Left ventricle myocardium inferior (tissue), 1 donor: ENCODE data around the gene FNDC3B. TPM values are rescaled to one million over a fixed set of nuclear protein-coding genes. Genes with fewer than 3 reads are reported as not detected.

ENCODE experiments used
- DNase-seq: peaks from one replicate; pipeline ENCODE4 v3.0.0-alpha.2; 2020
- H3K27ac ChIP-seq: fragments of 200-600 bp; replicated peaks from 2 replicates; pipeline ENCODE4 v1.8.0; 2021
- H3K27me3 ChIP-seq: fragments of 200-600 bp; 2 replicates; pipeline ENCODE4 v1.8.0; 2021; ENCODE audit warnings: low read depth
- H3K36me3 ChIP-seq: fragments of 200-600 bp; 2 replicates; pipeline ENCODE4 v1.8.0; 2021
- H3K4me1 ChIP-seq: fragments of 200-600 bp; 2 replicates; pipeline ENCODE4 v1.8.0; 2021
- H3K4me3 ChIP-seq: fragments of 200-600 bp; 2 replicates; pipeline ENCODE4 v1.8.0; 2021; ENCODE audit warnings: mild to moderate bottlenecking, moderate library complexity
- H3K9me3 ChIP-seq: fragments of 200-600 bp; replicated peaks from 2 replicates; pipeline ENCODE4 v1.8.0; 2021
- intact Hi-C: fragments of 100-400 bp; cut with micrococcal nuclease; formaldehyde crosslinking; loops from one replicate; pipeline ENCODE4 v1.11.0; 2022
- total RNA-seq: library from RNA; stranded (reverse); fragmentation: NEBNext Ultra II Directional; extraction: Animal tissue kit (Norgen Biotek cat#: 25700); gene quantifications from one replicate; pipeline ENCODE4 v1.2.1, GENCODE V29; 2021
- TF ChIP-seq, protein P1 (sequence below): fragments of 200-600 bp; IDR thresholded peaks from 2 replicates; pipeline ENCODE4 v1.8.0; 2021; ENCODE audit warnings: antibody characterized with exemption, mild to moderate bottlenecking, borderline replicate concordance
- donor health status: DM: no; HTN: yes; CAD: no; lungs with severe emphysema.

The FNDC3B gene
- total RNA-seq, 1 donor from 2014 or later: 75.7 TPM

DNA sequence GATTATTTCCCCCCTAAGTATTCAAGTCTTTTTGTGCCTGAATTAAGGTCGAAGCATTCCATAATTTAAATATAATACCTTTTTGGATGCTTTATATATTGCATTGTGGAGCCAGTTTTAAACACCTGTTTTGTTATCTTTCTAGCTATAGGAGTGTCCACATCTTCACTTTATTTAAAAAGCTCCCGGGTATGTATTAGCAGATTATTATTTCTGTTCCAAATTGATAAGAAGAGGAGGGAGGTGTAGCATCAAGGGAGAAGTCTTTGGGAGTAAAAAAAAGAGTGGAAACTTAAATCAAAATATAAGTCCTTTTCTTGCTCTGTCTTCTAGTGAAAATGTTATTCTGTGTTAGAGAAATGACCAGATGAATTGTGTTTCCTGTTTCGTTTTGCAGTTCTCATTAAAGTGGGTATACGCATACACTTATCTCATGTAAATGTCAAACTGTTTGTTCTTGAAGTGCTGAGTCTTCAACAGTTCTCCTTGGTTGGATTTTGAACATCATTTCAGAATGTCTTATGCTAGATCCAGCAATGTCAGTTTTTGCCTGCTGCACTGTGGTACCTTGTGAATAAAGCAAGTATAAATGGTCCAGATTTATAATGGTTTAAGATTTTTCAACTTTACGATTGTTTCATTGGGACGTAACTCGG is 105.8 kb downstream of the FNDC3B start:
- Histone ChIP-seq H3K4me1 (peaks cover 71% of the 10 kb centered on the region), H3K9me3 (no peaks in the 10 kb centered on the region), H3K27ac (no peak overlapping the region), H3K27me3 (no peaks in the 10 kb centered on the region), H3K4me3 (no peak overlapping the region), H3K36me3 (no peaks in the 10 kb centered on the region)
- TF ChIP-seq, protein P1, sequence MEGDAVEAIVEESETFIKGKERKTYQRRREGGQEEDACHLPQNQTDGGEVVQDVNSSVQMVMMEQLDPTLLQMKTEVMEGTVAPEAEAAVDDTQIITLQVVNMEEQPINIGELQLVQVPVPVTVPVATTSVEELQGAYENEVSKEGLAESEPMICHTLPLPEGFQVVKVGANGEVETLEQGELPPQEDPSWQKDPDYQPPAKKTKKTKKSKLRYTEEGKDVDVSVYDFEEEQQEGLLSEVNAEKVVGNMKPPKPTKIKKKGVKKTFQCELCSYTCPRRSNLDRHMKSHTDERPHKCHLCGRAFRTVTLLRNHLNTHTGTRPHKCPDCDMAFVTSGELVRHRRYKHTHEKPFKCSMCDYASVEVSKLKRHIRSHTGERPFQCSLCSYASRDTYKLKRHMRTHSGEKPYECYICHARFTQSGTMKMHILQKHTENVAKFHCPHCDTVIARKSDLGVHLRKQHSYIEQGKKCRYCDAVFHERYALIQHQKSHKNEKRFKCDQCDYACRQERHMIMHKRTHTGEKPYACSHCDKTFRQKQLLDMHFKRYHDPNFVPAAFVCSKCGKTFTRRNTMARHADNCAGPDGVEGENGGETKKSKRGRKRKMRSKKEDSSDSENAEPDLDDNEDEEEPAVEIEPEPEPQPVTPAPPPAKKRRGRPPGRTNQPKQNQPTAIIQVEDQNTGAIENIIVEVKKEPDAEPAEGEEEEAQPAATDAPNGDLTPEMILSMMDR: no peak
- intact Hi-C loops: no loop called here
- no peak for DNase-seq

DNA sequence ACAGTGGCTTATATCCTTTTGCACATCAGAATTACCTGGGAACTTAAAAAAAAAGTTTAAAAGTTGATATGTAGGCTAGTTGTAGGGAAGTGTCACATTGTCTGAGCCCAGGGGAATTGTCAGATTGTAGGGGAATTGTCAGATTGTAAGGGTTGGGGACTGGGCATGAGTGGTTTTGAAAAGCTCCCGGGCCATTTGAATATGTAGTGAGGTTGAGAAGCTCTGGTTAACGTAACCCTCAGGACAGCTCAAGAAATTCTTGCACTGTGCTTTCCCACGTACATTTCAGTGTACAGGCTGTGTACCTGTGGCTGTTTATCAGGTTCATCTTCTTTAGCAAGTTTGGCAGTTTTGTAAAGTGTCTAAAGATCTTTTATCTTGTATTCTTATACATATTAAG is 107.0 kb downstream of the FNDC3B start:
- DNase-seq: no peak
- intact Hi-C loops: no loop called here
- H3K4me3 ChIP-seq: no peak overlapping the region
- H3K36me3 ChIP-seq: no peaks in the 10 kb centered on the region
- H3K27ac ChIP-seq: no peak overlapping the region
- no peaks in the 10 kb centered on the region for H3K27me3 ChIP-seq
- peaks cover 64% of the 10 kb centered on the region for H3K4me1 ChIP-seq
- no peaks in the 10 kb centered on the region for H3K9me3 ChIP-seq
- TF ChIP-seq, protein P1: no peak

DNA sequence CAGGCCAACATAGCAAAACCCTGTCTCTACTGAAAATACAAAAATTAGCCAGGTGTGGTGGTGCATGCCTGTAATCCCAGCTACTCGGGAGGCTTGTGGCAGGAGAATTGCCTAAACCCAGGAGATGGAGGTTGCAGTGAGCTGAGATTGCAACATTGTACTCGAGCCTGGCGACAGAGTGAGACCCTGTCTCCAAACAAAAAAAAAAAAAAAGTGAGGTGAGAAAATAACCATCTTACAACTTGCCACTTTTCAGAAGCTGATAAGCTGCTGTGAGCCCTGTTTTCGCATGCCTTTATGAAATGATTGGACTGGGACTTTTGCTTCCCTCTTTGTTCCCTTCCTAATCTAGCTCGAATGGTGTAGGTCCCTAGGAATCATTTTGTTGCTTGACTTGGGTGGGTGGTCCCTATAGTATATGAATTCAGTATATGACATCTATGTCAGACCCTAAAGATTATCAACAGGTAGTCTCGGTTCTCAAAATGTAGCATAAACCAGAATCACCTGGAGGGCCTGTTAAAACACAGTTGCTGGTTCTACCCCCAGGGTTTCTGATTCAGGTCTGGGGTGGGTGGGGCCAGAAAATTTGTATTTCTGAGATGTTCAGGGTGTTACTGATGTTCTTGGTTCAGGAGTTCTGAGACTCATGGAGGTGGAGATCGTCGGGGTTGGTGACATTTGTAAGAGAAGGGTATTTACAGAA is 107.9 kb downstream of the FNDC3B start:
- Histone ChIP-seq H3K4me1 (peaks cover 64% of the 10 kb centered on the region), H3K9me3 (no peaks in the 10 kb centered on the region), H3K4me3 (no peak overlapping the region), H3K27me3 (no peaks in the 10 kb centered on the region), H3K27ac (no peak overlapping the region), H3K36me3 (no peaks in the 10 kb centered on the region)
- TF ChIP-seq, protein P1: no peak
- DNase-seq: no peak
- intact Hi-C loops: no loop called here

DNA sequence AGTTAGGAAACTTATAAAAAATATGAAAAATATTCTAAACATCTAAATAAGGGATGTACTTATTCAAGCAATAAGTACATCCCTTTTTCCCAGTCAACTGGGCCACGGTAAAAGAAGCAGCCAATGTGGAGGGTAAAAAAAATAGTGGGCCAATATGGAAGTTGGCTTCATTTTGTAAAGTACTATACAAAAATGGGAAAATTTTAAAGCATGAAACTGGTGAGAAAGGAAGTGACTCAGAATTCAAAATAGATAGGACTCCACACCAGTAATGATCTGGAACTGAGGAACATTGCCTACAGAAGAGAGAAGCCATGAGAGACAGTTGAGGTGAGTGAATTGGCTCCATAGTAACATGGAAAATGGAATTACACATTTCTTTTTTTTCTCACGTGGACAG is 108.9 kb downstream of the FNDC3B start:
- H3K4me1 ChIP-seq: peaks cover 64% of the 10 kb centered on the region

DNA sequence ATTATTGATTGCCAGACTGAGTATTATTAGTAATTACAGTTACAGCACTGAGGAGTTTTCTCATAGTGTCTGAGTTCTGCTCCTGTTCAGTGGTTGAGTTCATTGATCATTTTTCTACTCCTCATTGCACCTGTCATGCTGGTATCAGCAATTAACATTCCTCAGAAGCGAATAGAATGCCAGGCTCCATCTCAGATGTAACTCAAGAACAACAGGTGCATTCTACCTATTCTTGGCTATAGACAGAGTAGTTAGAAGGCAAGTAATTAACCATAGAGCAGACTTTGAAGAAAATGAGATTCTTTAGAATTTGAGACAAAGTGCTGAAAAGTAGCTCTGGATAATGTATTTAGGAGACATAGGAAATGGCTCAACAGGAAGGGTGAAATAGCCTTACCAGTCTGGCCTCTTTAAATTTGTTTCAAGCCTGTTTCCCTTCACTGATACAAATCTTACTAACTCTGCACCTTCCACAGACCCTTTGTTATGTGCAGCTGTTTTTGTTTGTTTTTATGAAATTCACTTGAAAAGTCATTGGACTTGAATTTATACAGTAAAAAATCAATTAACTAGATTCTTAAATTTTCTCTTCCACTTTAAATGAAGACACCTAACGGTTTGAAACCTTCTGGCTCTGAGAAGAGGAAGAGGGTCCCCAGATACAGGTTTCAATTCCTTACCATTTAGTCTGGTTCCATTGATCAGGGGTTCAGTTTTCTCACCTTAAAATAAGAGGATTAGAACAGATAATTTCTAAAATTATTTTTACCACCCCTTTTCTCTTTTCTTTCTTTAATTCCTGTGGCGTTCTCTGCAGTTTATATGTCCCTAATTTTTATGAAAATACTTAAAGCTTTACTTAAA is 109.6 kb downstream of the FNDC3B start:
- Histone ChIP-seq H3K27ac (peak overlapping the region; percentile 21), H3K4me1 (peaks cover 68% of the 10 kb centered on the region), H3K27me3 (no peaks in the 10 kb centered on the region), H3K4me3 (no peak overlapping the region), H3K36me3 (no peaks in the 10 kb centered on the region), H3K9me3 (no peaks in the 10 kb centered on the region)
- DNase-seq: no peak
- TF ChIP-seq, protein P1: no peak
- intact Hi-C loops: no loop called here

More for the DNA sequence above, 108.9 kb downstream of the FNDC3B start:
- no peaks in the 10 kb centered on the region for H3K27me3 ChIP-seq
- no peak overlapping the region for H3K4me3 ChIP-seq
- TF ChIP-seq, protein P1: no peak
- intact Hi-C loops: no loop called here
- H3K36me3 ChIP-seq: no peaks in the 10 kb centered on the region
- H3K9me3 ChIP-seq: no peaks in the 10 kb centered on the region
- DNase-seq: no peak
- H3K27ac ChIP-seq: peak overlapping the region; percentile 21
